ENCODE results near the gene NAA35.
"Not testable (repeated sequence)": the region's sequence is repeated elsewhere in the genome, so short reads cannot be mapped to it uniquely, and the experiment has no call there.

Gene NAA35

GRCh38 chr9:85949586-85950335, 8.8 kb downstream of the NAA35 start:
- no peak for DNase-seq

DNA sequence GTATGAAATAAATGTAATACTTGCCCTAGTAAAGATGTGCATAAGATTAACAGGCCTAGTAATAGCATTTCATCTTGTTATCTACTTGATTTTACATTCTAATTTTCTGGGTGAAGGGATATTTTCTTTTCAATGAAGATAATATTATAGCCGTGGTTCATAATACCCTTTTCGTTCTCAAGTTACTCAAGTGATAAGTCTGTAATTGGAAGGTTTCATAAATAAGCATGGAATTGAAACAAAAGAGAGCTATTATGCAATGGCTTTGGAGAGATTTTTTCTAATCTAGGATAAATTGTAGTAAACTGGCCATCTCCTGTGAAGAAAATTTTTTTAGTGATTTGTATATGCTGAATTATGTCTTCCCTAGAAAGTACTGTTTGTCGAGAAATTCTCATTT, 19.0 kb downstream of the NAA35 start:
- no peak for DNase-seq

DNA sequence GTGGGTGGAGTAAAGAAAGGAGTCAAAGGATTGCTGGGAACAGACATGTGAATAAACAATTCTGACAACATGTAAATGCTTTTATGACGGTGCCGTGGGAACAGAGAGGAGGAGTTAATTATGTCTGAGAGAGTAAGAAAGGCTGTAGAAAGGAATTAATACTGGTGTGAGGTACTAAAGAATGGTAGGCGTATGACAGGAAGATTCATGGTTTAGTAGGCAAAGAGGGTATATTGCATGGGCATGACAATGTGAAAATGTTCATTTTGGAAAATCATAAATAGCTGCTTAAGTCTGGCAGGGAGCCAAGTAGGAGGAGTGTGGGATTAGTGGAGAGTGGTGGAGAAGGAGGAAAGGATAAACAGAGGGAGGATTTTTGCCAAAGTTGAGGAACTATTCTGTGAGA, 19.7 kb downstream of the NAA35 start:
- DNase-seq = no peak

DNA sequence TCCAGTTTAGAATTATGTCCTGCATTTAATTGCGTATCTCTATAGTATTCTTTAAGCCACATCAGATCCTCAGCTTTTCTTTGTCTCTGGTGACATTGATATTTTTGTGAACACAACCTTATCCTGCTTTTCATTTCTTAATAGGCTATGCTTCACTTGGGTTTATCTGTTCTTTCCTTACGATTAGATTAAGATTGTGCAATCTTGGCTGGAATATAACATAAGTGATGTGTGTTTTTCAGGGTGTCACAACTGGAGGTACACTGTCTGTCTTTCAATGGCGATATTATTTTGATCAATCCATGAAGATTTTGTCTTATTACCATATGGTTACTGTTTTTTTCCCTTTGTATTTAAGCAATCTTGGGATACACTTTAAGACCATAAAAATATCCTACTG, 23.6 kb downstream of the NAA35 start:
- DNase-seq = no peak

DNA sequence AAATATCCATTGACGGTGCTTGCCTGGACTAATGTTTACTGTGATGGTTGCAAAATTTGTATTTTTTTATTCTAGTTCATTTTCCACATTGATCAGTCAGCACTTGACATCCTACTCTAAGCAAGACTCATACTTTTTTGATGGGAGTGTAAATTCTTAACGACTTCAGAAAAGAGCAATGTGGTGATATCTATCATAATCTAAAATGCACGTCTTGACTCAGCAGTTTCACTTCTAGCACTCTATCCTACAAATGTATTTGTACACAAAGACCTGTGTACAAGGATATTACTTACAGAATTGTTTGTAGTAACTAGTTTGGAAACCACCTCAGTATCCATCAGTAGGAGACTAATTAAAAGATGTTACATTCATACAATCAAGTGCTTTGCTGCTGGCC, 24.0 kb downstream of the NAA35 start:
- no peak for DNase-seq

- DNase-seq = no peak
Observed at GRCh38 chr9:85969727-85970126, 28.8 kb downstream of the NAA35 start.

DNA sequence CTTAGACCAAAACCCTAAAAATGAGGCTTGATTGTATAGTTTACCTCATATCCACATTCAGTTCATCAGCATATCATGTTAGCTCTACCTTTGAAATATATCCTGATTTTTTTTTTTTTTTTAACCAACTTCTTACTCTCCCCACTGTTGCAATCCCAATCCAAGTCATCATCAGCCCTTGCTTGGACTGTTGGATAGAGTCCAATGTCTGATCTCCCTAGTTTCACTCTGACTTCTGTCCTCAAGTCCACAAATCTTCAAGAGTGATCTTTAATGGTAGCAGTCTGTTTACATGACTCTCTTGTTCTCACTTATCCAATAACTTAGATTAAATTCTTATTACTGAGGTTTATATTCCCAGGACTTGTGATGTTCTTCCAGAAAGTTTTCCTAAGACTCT, 30.8 kb downstream of the NAA35 start:
- DNase-seq = no peak

DNA sequence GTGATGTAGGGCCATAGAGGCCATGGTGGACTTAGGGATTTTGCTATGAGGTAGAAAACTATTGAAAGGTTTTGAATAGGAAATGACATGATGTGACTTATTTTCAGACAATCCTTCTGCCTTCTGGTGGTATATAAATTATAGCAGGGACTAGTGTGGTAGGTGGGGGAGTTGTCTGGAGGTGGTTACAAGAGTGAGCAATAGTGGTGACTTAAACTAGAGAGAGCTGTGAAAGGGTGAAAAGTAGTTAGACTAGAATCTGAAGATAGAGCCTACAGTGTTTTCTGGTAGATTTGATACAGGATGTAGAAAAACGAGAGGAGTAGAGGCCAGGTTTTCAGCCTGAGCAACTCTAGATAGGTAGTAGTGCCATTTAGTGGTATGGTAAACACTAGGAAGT, 32.3 kb downstream of the NAA35 start:
- no peak for DNase-seq

GRCh38 chr9:85974055-85974547, 33.2 kb downstream of the NAA35 start:
- DNase-seq = not testable (repeated sequence)

GRCh38 chr9:85978496-85978895, 37.5 kb downstream of the NAA35 start:
- DNase-seq = no peak

GRCh38 chr9:85981369-85981768, 40.4 kb downstream of the NAA35 start:
- DNase-seq = no peak

- DNase-seq = no peak
Observed at GRCh38 chr9:85984457-85984856, 43.5 kb downstream of the NAA35 start.

GRCh38 chr9:85987236-85987635, 46.3 kb downstream of the NAA35 start:
- no peak for DNase-seq

DNA sequence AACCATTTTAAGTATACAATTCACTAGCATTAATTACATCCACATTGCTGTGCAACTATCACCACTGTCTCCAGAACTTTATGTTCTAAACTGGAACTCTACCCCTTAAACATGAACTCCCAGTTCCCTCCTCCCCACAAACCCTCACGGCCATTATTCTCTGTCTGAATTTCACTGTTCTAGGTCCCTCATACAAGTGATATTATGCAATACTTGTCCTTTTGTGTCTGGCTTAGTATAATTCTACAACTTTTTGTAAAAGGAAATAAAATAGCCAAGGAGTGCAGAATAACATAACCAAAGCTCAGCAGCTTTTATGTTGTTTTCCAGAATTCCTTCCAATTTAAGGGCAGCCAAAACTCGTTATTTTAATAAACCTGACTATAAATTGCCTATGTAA, 53.2 kb downstream of the NAA35 start:
- DNase-seq = no peak

DNA sequence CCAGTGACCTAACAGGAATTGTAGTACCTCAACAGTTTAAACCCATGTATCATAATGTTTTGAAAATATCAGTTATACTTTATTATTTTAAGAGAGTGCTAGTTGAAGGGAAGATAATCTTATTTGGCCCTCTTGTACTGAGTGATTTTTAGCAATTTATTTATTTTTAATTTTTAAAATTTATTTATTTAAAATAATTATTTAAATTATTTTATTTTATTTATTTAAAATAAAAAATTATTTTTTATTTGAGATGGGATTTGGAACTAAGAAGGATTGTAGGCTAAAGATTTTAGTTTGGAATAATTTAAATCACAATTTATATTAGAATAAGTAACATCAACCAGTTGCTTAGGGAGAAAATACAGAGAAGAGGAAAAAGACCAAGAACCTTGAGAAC, 54.2 kb downstream of the NAA35 start:
- DNase-seq = no peak

- no peak for DNase-seq
Observed at GRCh38 chr9:85995599-85995998, 54.7 kb downstream of the NAA35 start.

GRCh38 chr9:86005253-86005775, 64.4 kb downstream of the NAA35 start:
- DNase-seq = no peak

GRCh38 chr9:86009133-86009532, 68.2 kb downstream of the NAA35 start:
- DNase-seq = no peak

GRCh38 chr9:86020731-86021130, 79.8 kb downstream of the NAA35 start:
- no peak for DNase-seq

DNA sequence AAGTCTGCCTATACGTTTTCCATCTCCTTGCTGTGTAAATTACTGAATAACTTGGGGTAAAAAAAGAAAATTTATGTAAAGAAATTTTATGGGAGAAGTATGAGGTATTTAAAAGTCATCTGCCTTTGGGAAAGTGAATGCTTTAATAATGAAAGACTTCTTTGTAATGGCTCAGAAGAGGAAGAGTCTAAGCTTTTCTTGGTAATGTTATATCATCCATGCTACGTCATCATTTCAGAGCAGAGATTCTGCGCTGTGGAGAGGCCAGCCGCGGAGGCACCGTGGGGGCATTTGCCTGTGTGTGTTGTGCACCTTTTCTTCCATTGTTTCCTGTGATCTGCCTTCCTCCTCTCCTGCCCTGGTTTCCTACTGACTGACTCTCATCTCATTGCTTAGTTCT, 80.2 kb downstream of the NAA35 start:
- no peak for DNase-seq

- no peak for DNase-seq
Observed at GRCh38 chr9:86022687-86023266, 81.8 kb downstream of the NAA35 start.

DNA sequence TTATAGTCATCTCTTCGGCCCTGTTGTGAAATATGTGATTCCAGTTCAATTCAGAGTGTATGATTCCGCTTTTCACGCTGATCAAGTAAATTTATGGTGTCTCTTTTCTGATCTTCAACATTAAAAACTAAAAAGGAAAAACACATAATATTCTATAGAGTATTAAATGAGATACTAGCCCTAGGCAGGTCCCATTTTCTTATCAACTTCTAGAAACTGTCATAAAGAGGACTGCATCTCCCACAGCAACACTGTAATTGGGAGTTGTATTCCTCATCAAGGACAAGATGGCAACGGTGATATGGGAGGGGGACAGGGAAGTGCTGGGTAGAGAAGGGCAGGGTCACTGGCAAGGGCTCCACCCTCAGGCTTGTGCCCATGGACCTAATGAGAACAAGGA, 86.8 kb downstream of the NAA35 start:
- DNase-seq = no peak

- peak in 1 of 2 donors; percentile 17 for DNase-seq
Observed at GRCh38 chr9:86034863-86035734, 94.2 kb downstream of the NAA35 start.

Data from stimulated activated CD4-positive, alpha-beta T cell treated with anti-CD3 and anti-CD28 coated beads, Interleukin-2, amount 100 ng/mL, for 24 hours (primary cell).